ENCODE measurements around the gene ATP6V0D1.

Gene ATP6V0D1

GRCh38 chr16:67460961-67461360 is 20.0 kb downstream of the ATP6V0D1 start:
- Mint-ChIP-seq H3K27me3 (ENCODE audit: low read depth, poor library complexity) (peaks cover 6% of the 10 kb centered on the region), H3K4me1 (peaks cover 56% of the 10 kb centered on the region), H3K4me3 (no peak overlapping the region), H3K27ac (no peak overlapping the region), H3K9me3 (no peaks in the 10 kb centered on the region), H3K36me3 (ENCODE audit: low read depth) (no peaks in the 10 kb centered on the region)
- DNase-seq, result no peak
- TF ChIP-seq CTCF (IDR thresholded peaks at IDR 0.05), result no peak

GRCh38 chr16:67460168-67460567 is 20.8 kb downstream of the ATP6V0D1 start:
- Mint-ChIP-seq H3K9me3 (no peaks in the 10 kb centered on the region), H3K4me1 (peaks cover 53% of the 10 kb centered on the region), H3K27ac (no peak overlapping the region), H3K36me3 (ENCODE audit: low read depth) (no peaks in the 10 kb centered on the region), H3K4me3 (no peak overlapping the region), H3K27me3 (ENCODE audit: low read depth, poor library complexity) (peaks cover 6% of the 10 kb centered on the region)
- no peak for TF ChIP-seq CTCF (IDR thresholded peaks at IDR 0.05)
- no peak for DNase-seq

- no peaks in the 10 kb centered on the region for H3K36me3 Mint-ChIP-seq (ENCODE audit: low read depth)
- H3K9me3 Mint-ChIP-seq, result no peaks in the 10 kb centered on the region
- H3K27ac Mint-ChIP-seq, result no peak overlapping the region
- peaks cover 57% of the 10 kb centered on the region for H3K4me1 Mint-ChIP-seq
- H3K27me3 Mint-ChIP-seq (ENCODE audit: low read depth, poor library complexity), result peaks cover 6% of the 10 kb centered on the region
- no peak for TF ChIP-seq CTCF (IDR thresholded peaks at IDR 0.05)
- H3K4me3 Mint-ChIP-seq, result no peak overlapping the region
- DNase-seq, result no peak
Measured at GRCh38 chr16:67459861-67460150, 21.2 kb downstream of the ATP6V0D1 start.

- peaks cover 62% of the 10 kb centered on the region for H3K4me1 Mint-ChIP-seq
- peak overlapping the region; percentile 65 for H3K4me3 Mint-ChIP-seq
- H3K27me3 Mint-ChIP-seq (ENCODE audit: low read depth, poor library complexity), result peaks cover 6% of the 10 kb centered on the region
- no peaks in the 10 kb centered on the region for H3K9me3 Mint-ChIP-seq
- H3K36me3 Mint-ChIP-seq (ENCODE audit: low read depth), result no peaks in the 10 kb centered on the region
- TF ChIP-seq CTCF (IDR thresholded peaks at IDR 0.05), result no peak
- peak overlapping the region; percentile 96 for H3K27ac Mint-ChIP-seq
- peak; percentile 69 for DNase-seq
Measured at GRCh38 chr16:67459066-67459860, 21.7 kb downstream of the ATP6V0D1 start.

GRCh38 chr16:67458121-67458641 is 22.8 kb downstream of the ATP6V0D1 start:
- Mint-ChIP-seq H3K4me3 (no peak overlapping the region), H3K27me3 (ENCODE audit: low read depth, poor library complexity) (peaks cover 4% of the 10 kb centered on the region), H3K4me1 (peaks cover 70% of the 10 kb centered on the region), H3K27ac (peak overlapping the region; percentile 64), H3K9me3 (no peaks in the 10 kb centered on the region), H3K36me3 (ENCODE audit: low read depth) (no peaks in the 10 kb centered on the region)
- TF ChIP-seq CTCF (IDR thresholded peaks at IDR 0.05), result no peak
- no peak for DNase-seq

GRCh38 chr16:67457611-67458010 is 23.3 kb downstream of the ATP6V0D1 start:
- TF ChIP-seq CTCF (IDR thresholded peaks at IDR 0.05), result no peak
- no peak overlapping the region for H3K27ac Mint-ChIP-seq
- DNase-seq, result no peak
- H3K9me3 Mint-ChIP-seq, result no peaks in the 10 kb centered on the region
- H3K4me3 Mint-ChIP-seq, result no peak overlapping the region
- H3K4me1 Mint-ChIP-seq, result peaks cover 70% of the 10 kb centered on the region
- peaks cover 3% of the 10 kb centered on the region for H3K27me3 Mint-ChIP-seq (ENCODE audit: low read depth, poor library complexity)
- H3K36me3 Mint-ChIP-seq (ENCODE audit: low read depth), result no peaks in the 10 kb centered on the region

Measured in nephron progenitor cell (in vitro differentiated cells).